DND-41 (cell line): ENCODE results near the gene SORT1.

Experiments
- ATAC-seq: fragments of 200-7000 bp; cut with Tn5 transposase; 3 replicates; pipeline ENCODE4 v1.9.1; 2021; ENCODE audit warnings: low read depth; ENCODE audit not compliant: insufficient read depth
- DNase-seq: peaks from one replicate; pipeline ENCODE4 v3.0.0-alpha.2; 2020
- H2AFZ ChIP-seq: 2 replicates; pipeline ENCODE4 v1.6.0; 2012; ENCODE audit warnings: low read depth, low read length
- H3K27ac ChIP-seq: 2 replicates; pipeline ENCODE4 v1.5.1; 2012; ENCODE audit warnings: low read length, inconsistent platforms
- H3K27me3 ChIP-seq: fragments of 200-600 bp; sonication (generic); 2 replicates; pipeline ENCODE4 v1.6.0; 2012; ENCODE audit warnings: low read length, mild to moderate bottlenecking, inconsistent platforms; ENCODE audit not compliant: insufficient read depth, poor library complexity
- H3K36me3 ChIP-seq: 2 replicates; pipeline ENCODE4 v1.5.1; 2012; ENCODE audit warnings: low read length, inconsistent platforms; ENCODE audit not compliant: insufficient read depth
- H3K4me1 ChIP-seq: 2 replicates; pipeline ENCODE4 v1.5.1; 2012; ENCODE audit warnings: mild to moderate bottlenecking, low read length; ENCODE audit not compliant: insufficient read depth
- H3K4me2 ChIP-seq: 2 replicates; pipeline ENCODE4 v1.6.0; 2012; ENCODE audit warnings: mild to moderate bottlenecking, moderate library complexity, low read length, inconsistent platforms; ENCODE audit not compliant: insufficient read depth
- H3K4me3 ChIP-seq, 2 experiments: fragments of 200-600 bp in 1 of 2; shearing (Covaris generic) in 1 of 2; 2 replicates each; pipeline ENCODE4 v1.5.1; 2012 to 2016; ENCODE audit warnings: inconsistent platforms in 2 of 2, low read length in 2 of 2, mild to moderate bottlenecking in 2 of 2, low read depth in 1 of 2, moderate library complexity in 1 of 2
- H3K79me2 ChIP-seq: 2 replicates; pipeline ENCODE4 v1.6.0; 2012; ENCODE audit warnings: low read length, inconsistent platforms; ENCODE audit not compliant: insufficient read depth
- H3K9ac ChIP-seq: 2 replicates; pipeline ENCODE4 v1.6.0; 2012; ENCODE audit warnings: low read depth, mild to moderate bottlenecking, inconsistent platforms, low read length, moderate library complexity
- H3K9me3 ChIP-seq: 2 replicates; pipeline ENCODE4 v1.5.1; 2012; ENCODE audit warnings: low read length, moderate library complexity, mild to moderate bottlenecking, inconsistent platforms; ENCODE audit not compliant: insufficient read depth, severe bottlenecking
- H4K20me1 ChIP-seq: 2 replicates; pipeline ENCODE4 v1.6.0; 2012; ENCODE audit warnings: low read length; ENCODE audit not compliant: insufficient read depth
- CTCF ChIP-seq: IDR thresholded peaks from 2 replicates; pipeline ENCODE4 v1.5.1; 2012; ENCODE audit warnings: borderline replicate concordance, low read length, moderate library complexity, mild to moderate bottlenecking; ENCODE audit not compliant: poor library complexity, severe bottlenecking; ENCODE audit errors: extremely low read depth
- EZH2 ChIP-seq: IDR thresholded peaks from 3 replicates; pipeline ENCODE4 v1.6.1; 2012; ENCODE audit warnings: borderline replicate concordance, low read depth, mild to moderate bottlenecking, moderate library complexity, low read length, inconsistent platforms; ENCODE audit not compliant: severe bottlenecking

Gene SORT1

GRCh38 chr1:109354929-109355328 lies 42.8 kb downstream of the SORT1 start:
- DNase-seq (no peak), ATAC-seq (no peak)
- peaks cover 38% of the 10 kb centered on the region for H3K36me3 ChIP-seq
- H3K4me1 ChIP-seq = no peaks in the 10 kb centered on the region
- no peak overlapping the region for H3K9ac ChIP-seq
- H3K4me3 ChIP-seq = no peak overlapping the region
- TF ChIP-seq EZH2 = no peak
- TF ChIP-seq CTCF = no peak
- H3K79me2 ChIP-seq = no peaks in the 10 kb centered on the region
- H3K4me2 ChIP-seq = no peak overlapping the region
- H3K27ac ChIP-seq = no peak overlapping the region
- no peaks in the 10 kb centered on the region for H3K27me3 ChIP-seq
- H4K20me1 ChIP-seq = no peaks in the 10 kb centered on the region
- no peak overlapping the region for H2AFZ ChIP-seq
- H3K9me3 ChIP-seq = no peaks in the 10 kb centered on the region

GRCh38 chr1:109351457-109351856 lies 46.3 kb downstream of the SORT1 start:
- DNase-seq (no peak), ATAC-seq (no peak)
- H3K4me1 ChIP-seq = no peaks in the 10 kb centered on the region
- no peak overlapping the region for H3K27ac ChIP-seq
- peaks cover 67% of the 10 kb centered on the region for H3K36me3 ChIP-seq
- no peaks in the 10 kb centered on the region for H3K79me2 ChIP-seq
- TF ChIP-seq CTCF (no peak), EZH2 (no peak)
- no peak overlapping the region for H2AFZ ChIP-seq
- no peak overlapping the region for H3K9ac ChIP-seq
- H3K4me2 ChIP-seq = no peak overlapping the region
- no peaks in the 10 kb centered on the region for H4K20me1 ChIP-seq
- H3K4me3 ChIP-seq = no peak overlapping the region
- H3K9me3 ChIP-seq = no peaks in the 10 kb centered on the region
- H3K27me3 ChIP-seq = no peaks in the 10 kb centered on the region

- Histone ChIP-seq H3K36me3 (peaks cover 68% of the 10 kb centered on the region), H3K4me3 (no peak overlapping the region), H3K27me3 (no peaks in the 10 kb centered on the region), H3K79me2 (no peaks in the 10 kb centered on the region), H2AFZ (no peak overlapping the region), H3K4me1 (no peaks in the 10 kb centered on the region), H3K9me3 (no peaks in the 10 kb centered on the region), H4K20me1 (no peaks in the 10 kb centered on the region), H3K27ac (no peak overlapping the region), H3K4me2 (no peak overlapping the region), H3K9ac (no peak overlapping the region)
- DNase-seq (no peak), ATAC-seq (no peak)
- no peak for TF ChIP-seq EZH2
- TF ChIP-seq CTCF = no peak
Measured at GRCh38 chr1:109350655-109351054, 47.1 kb downstream of the SORT1 start.

- no peaks in the 10 kb centered on the region for H4K20me1 ChIP-seq
- no peaks in the 10 kb centered on the region for H3K9me3 ChIP-seq
- no peak overlapping the region for H3K27ac ChIP-seq
- no peak for DNase-seq
- TF ChIP-seq EZH2 = no peak
- no peak for TF ChIP-seq CTCF
- H3K27me3 ChIP-seq = no peaks in the 10 kb centered on the region
- no peak overlapping the region for H2AFZ ChIP-seq
- no peaks in the 10 kb centered on the region for H3K79me2 ChIP-seq
- H3K4me2 ChIP-seq = no peak overlapping the region
- H3K4me1 ChIP-seq = no peaks in the 10 kb centered on the region
- no peak for ATAC-seq
- H3K36me3 ChIP-seq = peaks cover 73% of the 10 kb centered on the region
- H3K4me3 ChIP-seq = no peak overlapping the region
- no peak overlapping the region for H3K9ac ChIP-seq
Measured at GRCh38 chr1:109350182-109350581, 47.5 kb downstream of the SORT1 start.
